HepG2 (cell line): ENCODE data around the gene RBM26. TPM values are rescaled to one million over a fixed set of nuclear protein-coding genes. Genes with fewer than 3 reads are reported as not detected.

Source experiments
- ERF ChIP-seq: IDR thresholded peaks from 2 replicates; pipeline ENCODE4 v1.6.1; 2018; ENCODE audit warnings: missing biosample characterization, missing genetic modification reagents
- GABPB1 ChIP-seq: IDR thresholded peaks from 2 replicates; pipeline ENCODE4 v1.6.1; 2016; ENCODE audit warnings: mild to moderate bottlenecking, missing genetic modification reagents, moderate library complexity, missing compliant biosample characterization
- HOMEZ ChIP-seq: IDR thresholded peaks from 2 replicates; pipeline ENCODE4 v1.6.1; 2016; ENCODE audit warnings: low read depth
- NKX3-1 ChIP-seq: sonication (generic); formaldehyde crosslinking; IDR thresholded peaks from 2 replicates; pipeline ENCODE4 v1.5.0; 2020; ENCODE audit warnings: missing genetic modification reagents
- NRL ChIP-seq: sonication (generic); formaldehyde crosslinking; IDR thresholded peaks from 2 replicates; pipeline ENCODE4 v1.5.0; 2020; ENCODE audit warnings: missing genetic modification reagents, mild to moderate bottlenecking, moderate library complexity, borderline replicate concordance
- UBTF ChIP-seq: sonication (generic); formaldehyde crosslinking; IDR thresholded peaks from 2 replicates; pipeline ENCODE4 v1.4.0; 2020; ENCODE audit warnings: mild to moderate bottlenecking, missing genetic modification reagents
- ZC3H4 ChIP-seq: sonication (generic); formaldehyde crosslinking; IDR thresholded peaks from 2 replicates; pipeline ENCODE4 v1.4.0; 2020; ENCODE audit warnings: missing genetic modification reagents, borderline replicate concordance
- ZIK1 ChIP-seq: sonication (generic); formaldehyde crosslinking; IDR thresholded peaks from 2 replicates; pipeline ENCODE4 v1.5.0; 2020; ENCODE audit warnings: mild to moderate bottlenecking, low read depth, missing genetic modification reagents, borderline replicate concordance
- ZNF20 ChIP-seq: sonication (generic); formaldehyde crosslinking; IDR thresholded peaks from 2 replicates; pipeline ENCODE4 v1.4.0; 2020; ENCODE audit warnings: mild to moderate bottlenecking, moderate library complexity, missing genetic modification reagents
- ZNF350 ChIP-seq: sonication (generic); formaldehyde crosslinking; IDR thresholded peaks from 2 replicates; pipeline ENCODE4 v1.4.0; 2020; ENCODE audit warnings: mild to moderate bottlenecking, low read depth, missing genetic modification reagents, borderline replicate concordance
- ZNF484 ChIP-seq: sonication (generic); formaldehyde crosslinking; IDR thresholded peaks from 2 replicates; pipeline ENCODE4 v1.5.1; 2020; ENCODE audit warnings: mild to moderate bottlenecking, low read depth, missing genetic modification reagents, borderline replicate concordance
- ZNF598 ChIP-seq: sonication (generic); formaldehyde crosslinking; IDR thresholded peaks from 2 replicates; pipeline ENCODE4 v1.5.1; 2020; ENCODE audit warnings: mild to moderate bottlenecking, missing genetic modification reagents, borderline replicate concordance
- ZNF780A ChIP-seq: sonication (generic); formaldehyde crosslinking; IDR thresholded peaks from 2 replicates; pipeline ENCODE4 v1.8.0; 2022; ENCODE audit warnings: mild to moderate bottlenecking, missing genetic modification reagents, moderate library complexity
- ZNF891 ChIP-seq: sonication (generic); formaldehyde crosslinking; IDR thresholded peaks from 2 replicates; pipeline ENCODE4 v1.5.0; 2020; ENCODE audit warnings: mild to moderate bottlenecking, missing genetic modification reagents
- ZSCAN5A ChIP-seq: sonication (generic); formaldehyde crosslinking; IDR thresholded peaks from 2 replicates; pipeline ENCODE4 v1.8.0; 2022; ENCODE audit warnings: mild to moderate bottlenecking, missing genetic modification reagents, borderline replicate concordance
- polyA plus RNA-seq, 8 experiments: library from polyadenylated mRNA; depleted of rRNA in 3 of 8; stranded (reverse) in 7 of 8; unstranded in 1 of 8; fragments of >200 nt; fragmentation: Illumina TruSeq in 4 of 8; extraction: Trizol in 4 of 8; gene quantifications; 2 replicates each; pipeline versions ENCODE4 v1.2.1 to v1.2.3, GENCODE V29; 2011 to 2016; ENCODE audit warnings: low read depth in 4 of 8, missing spikeins in 1 of 8, mixed read lengths in 1 of 8; ENCODE audit not compliant: insufficient read depth in 1 of 8
- total RNA-seq, 5 experiments: library from RNA; depleted of rRNA; stranded (reverse); fragments of >200 nt; fragmentation: Illumina TruSeq; extraction: Trizol; gene quantifications; 2 replicates each; pipeline ENCODE4 v1.2.3, GENCODE V29; 2016; ENCODE audit warnings: low read depth in 1 of 5
- TF ChIP-seq, protein P1 (sequence below), 2 experiments: sonication (generic) in 1 of 2; formaldehyde crosslinking in 1 of 2; IDR thresholded peaks; 2 replicates each; pipeline versions ENCODE4 v1.4.0 to v1.6.1; 2018 to 2020; ENCODE audit warnings: missing genetic modification reagents in 2 of 2, borderline replicate concordance in 1 of 2, low read depth in 1 of 2, mild to moderate bottlenecking in 1 of 2, missing biosample characterization in 1 of 2
- TF ChIP-seq, protein P2 (sequence below): sonication (generic); formaldehyde crosslinking; IDR thresholded peaks from 2 replicates; pipeline ENCODE4 v1.5.0; 2020; ENCODE audit warnings: mild to moderate bottlenecking, missing genetic modification reagents, moderate library complexity

The RBM26 gene
- total and polyA plus RNA-seq, 2 of the 13 experiments (the other 11 are each of a cell fraction or from before 2014, with no cell fraction given): 19.4 to 34.4 TPM

GRCh38 chr13:79405831-79406596 is at the start of gene RBM26 (continued):
- TF ChIP-seq ZC3H4 (CRISPR knock-in tag): no peak
- TF ChIP-seq ZNF484 (CRISPR knock-in tag): 0 out of 2 replicates have a peak, but pooled peaks have one; percentile 20
- TF ChIP-seq ZIK1 (CRISPR knock-in tag): 0 out of 2 replicates have a peak, but pooled peaks have one; percentile 84
- TF ChIP-seq ZNF20 (CRISPR knock-in tag): 0 out of 2 replicates have a peak, but pooled peaks have one; percentile 67
- TF ChIP-seq, protein P1, sequence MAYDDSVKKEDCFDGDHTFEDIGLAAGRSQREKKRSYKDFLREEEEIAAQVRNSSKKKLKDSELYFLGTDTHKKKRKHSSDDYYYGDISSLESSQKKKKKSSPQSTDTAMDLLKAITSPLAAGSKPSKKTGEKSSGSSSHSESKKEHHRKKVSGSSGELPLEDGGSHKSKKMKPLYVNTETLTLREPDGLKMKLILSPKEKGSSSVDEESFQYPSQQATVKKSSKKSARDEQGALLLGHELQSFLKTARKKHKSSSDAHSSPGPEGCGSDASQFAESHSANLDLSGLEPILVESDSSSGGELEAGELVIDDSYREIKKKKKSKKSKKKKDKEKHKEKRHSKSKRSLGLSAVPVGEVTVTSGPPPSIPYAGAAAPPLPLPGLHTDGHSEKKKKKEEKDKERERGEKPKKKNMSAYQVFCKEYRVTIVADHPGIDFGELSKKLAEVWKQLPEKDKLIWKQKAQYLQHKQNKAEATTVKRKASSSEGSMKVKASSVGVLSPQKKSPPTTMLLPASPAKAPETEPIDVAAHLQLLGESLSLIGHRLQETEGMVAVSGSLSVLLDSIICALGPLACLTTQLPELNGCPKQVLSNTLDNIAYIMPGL (CRISPR knock-in tag; IDR thresholded peaks at IDR 0.05; ENCODE audit: borderline replicate concordance in 1 of 2, low read depth in 1 of 2): peak; percentile 46 to 85; a peak in 2 of 4 replicates
- TF ChIP-seq UBTF (CRISPR knock-in tag): peak; percentile 66
- TF ChIP-seq, protein P2, sequence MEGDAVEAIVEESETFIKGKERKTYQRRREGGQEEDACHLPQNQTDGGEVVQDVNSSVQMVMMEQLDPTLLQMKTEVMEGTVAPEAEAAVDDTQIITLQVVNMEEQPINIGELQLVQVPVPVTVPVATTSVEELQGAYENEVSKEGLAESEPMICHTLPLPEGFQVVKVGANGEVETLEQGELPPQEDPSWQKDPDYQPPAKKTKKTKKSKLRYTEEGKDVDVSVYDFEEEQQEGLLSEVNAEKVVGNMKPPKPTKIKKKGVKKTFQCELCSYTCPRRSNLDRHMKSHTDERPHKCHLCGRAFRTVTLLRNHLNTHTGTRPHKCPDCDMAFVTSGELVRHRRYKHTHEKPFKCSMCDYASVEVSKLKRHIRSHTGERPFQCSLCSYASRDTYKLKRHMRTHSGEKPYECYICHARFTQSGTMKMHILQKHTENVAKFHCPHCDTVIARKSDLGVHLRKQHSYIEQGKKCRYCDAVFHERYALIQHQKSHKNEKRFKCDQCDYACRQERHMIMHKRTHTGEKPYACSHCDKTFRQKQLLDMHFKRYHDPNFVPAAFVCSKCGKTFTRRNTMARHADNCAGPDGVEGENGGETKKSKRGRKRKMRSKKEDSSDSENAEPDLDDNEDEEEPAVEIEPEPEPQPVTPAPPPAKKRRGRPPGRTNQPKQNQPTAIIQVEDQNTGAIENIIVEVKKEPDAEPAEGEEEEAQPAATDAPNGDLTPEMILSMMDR: 0 out of 2 replicates have a peak, but pooled peaks have one; percentile 18
- peak; percentile 66; the same call in 1 of the 2 replicates for TF ChIP-seq HOMEZ (CRISPR knock-in tag)
- TF ChIP-seq ZSCAN5A (CRISPR knock-in tag): peak; percentile 64; the same call in 1 of the 2 replicates
- TF ChIP-seq ZNF350: peak; percentile 63; the same call in 1 of the 2 replicates
- peak; percentile 61; the same call in 1 of the 2 replicates for TF ChIP-seq NKX3-1
- peak; percentile 55; the same call in 1 of the 2 replicates for TF ChIP-seq ERF (CRISPR knock-in tag)
- TF ChIP-seq ZNF598 (CRISPR knock-in tag): peak; percentile 61; the same call in 1 of the 2 replicates
- TF ChIP-seq ZNF891 (CRISPR knock-in tag): no peak
- TF ChIP-seq GABPB1 (CRISPR knock-in tag): peak; percentile 58
- peak; percentile 34; the same call in 1 of the 2 replicates for TF ChIP-seq ZNF780A
- no peak; the same call in 1 of the 2 replicates for TF ChIP-seq NRL
